HEK293T (cell line): ENCODE measurements around the gene GPR146.

ENCODE experiments used
- CTCF ChIA-PET: fragments of 350-600 bp; formaldehyde crosslinking; extraction: SDS; loops from one replicate; lab custom pipeline; 2021; ENCODE audit warnings: antibody characterized with exemption, inconsistent platforms; lab: Yijun Ruan, JAX
- POLR2A ChIA-PET: fragments of 350-600 bp; formaldehyde crosslinking; extraction: SDS; loops from one replicate; lab custom pipeline; 2020; ENCODE audit warnings: antibody characterized with exemption, inconsistent platforms; lab: Yijun Ruan, JAX
- DNase-seq: peaks from one replicate; pipeline ENCODE4 v3.0.0; 2012; ENCODE audit warnings: mixed read lengths; ENCODE audit errors: extremely low spot score
- ARNT ChIP-seq: fragments of 450-650 bp; IDR thresholded peaks from 2 replicates; pipeline ENCODE4 v1.6.1; 2017; ENCODE audit warnings: mild to moderate bottlenecking
- BHLHE40 ChIP-seq: fragments of 450-650 bp; IDR thresholded peaks from 2 replicates; pipeline ENCODE4 v1.6.1; 2016; ENCODE audit warnings: mild to moderate bottlenecking, moderate library complexity, borderline replicate concordance
- CTBP1 ChIP-seq: fragments of 450-650 bp; IDR thresholded peaks from 2 replicates; pipeline ENCODE4 v1.6.1; 2016; ENCODE audit warnings: borderline replicate concordance
- ELF4 ChIP-seq: fragments of 450-650 bp; IDR thresholded peaks from 2 replicates; pipeline ENCODE4 v1.6.1; 2017; ENCODE audit warnings: antibody characterized with exemption
- FOXA1 ChIP-seq: fragments of 450-650 bp; IDR thresholded peaks from 2 replicates; pipeline ENCODE4 v1.6.1; 2016; ENCODE audit warnings: mild to moderate bottlenecking
- FOXK2 ChIP-seq: fragments of 450-650 bp; IDR thresholded peaks from 2 replicates; pipeline ENCODE4 v1.6.1; 2016; ENCODE audit warnings: mild to moderate bottlenecking
- FOXM1 ChIP-seq: fragments of 450-650 bp; IDR thresholded peaks from 2 replicates; pipeline ENCODE4 v1.6.1; 2017; ENCODE audit warnings: mild to moderate bottlenecking, borderline replicate concordance
- HDGF ChIP-seq: fragments of 450-650 bp; IDR thresholded peaks from 2 replicates; pipeline ENCODE4 v1.6.1; 2017; ENCODE audit warnings: antibody characterized with exemption, borderline replicate concordance
- L3MBTL2 ChIP-seq: fragments of 450-650 bp; conservative IDR thresholded peaks from 2 replicates; pipeline ENCODE4 v1.6.1; 2016; ENCODE audit warnings: mild to moderate bottlenecking
- LEF1 ChIP-seq: fragments of 450-650 bp; IDR thresholded peaks from 2 replicates; pipeline ENCODE4 v1.6.1; 2017; ENCODE audit warnings: mild to moderate bottlenecking, borderline replicate concordance
- NFRKB ChIP-seq: fragments of 450-650 bp; IDR thresholded peaks from 2 replicates; pipeline ENCODE4 v1.6.1; 2016; ENCODE audit warnings: mild to moderate bottlenecking, moderate library complexity
- SP1 ChIP-seq: fragments of 450-650 bp; IDR thresholded peaks from 2 replicates; pipeline ENCODE4 v1.6.1; 2017
- SUZ12 ChIP-seq: fragments of 450-650 bp; IDR thresholded peaks from 2 replicates; pipeline ENCODE4 v1.6.1; 2016; ENCODE audit warnings: mild to moderate bottlenecking
- TARDBP ChIP-seq: fragments of 450-650 bp; IDR thresholded peaks from 2 replicates; pipeline ENCODE4 v1.6.1; 2016
- ZNF384 ChIP-seq: fragments of 450-650 bp; IDR thresholded peaks from 2 replicates; pipeline ENCODE4 v1.6.1; 2016
- TF ChIP-seq, protein P1 (sequence below): fragments of 450-650 bp; IDR thresholded peaks from 2 replicates; pipeline ENCODE4 v1.6.1; 2016

Gene GPR146

GRCh38 chr7:1056785-1057410 lies 12.6 kb downstream of the GPR146 start:
- TF ChIP-seq CTBP1: no peak
- no peak for TF ChIP-seq SUZ12
- no peak for TF ChIP-seq NFRKB
- TF ChIP-seq FOXM1: no peak
- no peak for TF ChIP-seq ARNT
- TF ChIP-seq TARDBP: no peak
- TF ChIP-seq, protein P1, sequence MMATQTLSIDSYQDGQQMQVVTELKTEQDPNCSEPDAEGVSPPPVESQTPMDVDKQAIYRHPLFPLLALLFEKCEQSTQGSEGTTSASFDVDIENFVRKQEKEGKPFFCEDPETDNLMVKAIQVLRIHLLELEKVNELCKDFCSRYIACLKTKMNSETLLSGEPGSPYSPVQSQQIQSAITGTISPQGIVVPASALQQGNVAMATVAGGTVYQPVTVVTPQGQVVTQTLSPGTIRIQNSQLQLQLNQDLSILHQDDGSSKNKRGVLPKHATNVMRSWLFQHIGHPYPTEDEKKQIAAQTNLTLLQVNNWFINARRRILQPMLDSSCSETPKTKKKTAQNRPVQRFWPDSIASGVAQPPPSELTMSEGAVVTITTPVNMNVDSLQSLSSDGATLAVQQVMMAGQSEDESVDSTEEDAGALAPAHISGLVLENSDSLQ: no peak
- no peak for TF ChIP-seq FOXK2
- no peak for TF ChIP-seq ZNF384
- no peak for TF ChIP-seq LEF1
- TF ChIP-seq SP1: no peak
- TF ChIP-seq HDGF: no peak
- TF ChIP-seq L3MBTL2: no peak
- no peak for TF ChIP-seq FOXA1
- TF ChIP-seq ELF4: no peak
- TF ChIP-seq BHLHE40: no peak
- DNase-seq: no peak
- ChIA-PET POLR2A (no interaction called here), CTCF (interaction anchor here (1.0 kb wide), 1 partner anchor 9 kb away, joined by 3 read pairs; no protein-coding TSS in a partner anchor)

GRCh38 chr7:1057416-1058291 lies 13.3 kb downstream of the GPR146 start:
- TF ChIP-seq FOXA1: no peak
- POLR2A ChIA-PET: no interaction called here
- DNase-seq: no peak
- CTCF ChIA-PET: interaction anchor here (1.0 kb wide), 1 partner anchor 8 kb away, joined by 3 read pairs; no protein-coding TSS in a partner anchor

DNA sequence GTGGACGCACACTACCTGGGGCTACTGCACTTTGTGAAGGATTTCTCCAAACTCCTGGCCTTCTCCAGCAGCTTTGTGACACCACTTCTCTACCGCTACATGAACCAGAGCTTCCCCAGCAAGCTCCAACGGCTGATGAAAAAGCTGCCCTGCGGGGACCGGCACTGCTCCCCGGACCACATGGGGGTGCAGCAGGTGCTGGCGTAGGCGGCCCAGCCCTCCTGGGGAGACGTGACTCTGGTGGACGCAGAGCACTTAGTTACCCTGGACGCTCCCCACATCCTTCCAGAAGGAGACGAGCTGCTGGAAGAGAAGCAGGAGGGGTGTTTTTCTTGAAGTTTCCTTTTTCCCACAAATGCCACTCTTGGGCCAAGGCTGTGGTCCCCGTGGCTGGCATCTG lies 14.0 kb downstream of the GPR146 start:
- ChIA-PET POLR2A (interaction anchor here (1.0 to 1.2 kb wide), 2 partner anchors 14 to 83 kb away, joined by 3 to 5 read pairs; partner anchors contain the start of genes COX19 and GPR146), CTCF (interaction anchor here (0.9 kb wide), 1 partner anchor 65 kb away, joined by 3 read pairs; no protein-coding TSS in a partner anchor)
- TF ChIP-seq HDGF: no peak
- no peak for TF ChIP-seq FOXK2
- TF ChIP-seq NFRKB: no peak
- TF ChIP-seq BHLHE40: no peak
- no peak for TF ChIP-seq ELF4
- TF ChIP-seq FOXM1: no peak
- no peak for TF ChIP-seq FOXA1
- TF ChIP-seq LEF1: no peak
- no peak for TF ChIP-seq ZNF384
- TF ChIP-seq L3MBTL2: no peak
- TF ChIP-seq TARDBP: no peak
- no peak for TF ChIP-seq ARNT
- TF ChIP-seq SUZ12: no peak
- TF ChIP-seq CTBP1: no peak
- TF ChIP-seq, protein P1: no peak
- no peak for TF ChIP-seq SP1
- no peak for DNase-seq

- ChIA-PET CTCF (interaction anchor here (0.9 kb wide), 1 partner anchor 65 kb away, joined by 3 read pairs; no protein-coding TSS in a partner anchor), POLR2A (interaction anchor here (1.0 to 1.2 kb wide), 2 partner anchors 14 to 83 kb away, joined by 3 to 5 read pairs; partner anchors contain the start of genes COX19 and GPR146)
Measured at GRCh38 chr7:1058821-1059199, 14.5 kb downstream of the GPR146 start.

DNA sequence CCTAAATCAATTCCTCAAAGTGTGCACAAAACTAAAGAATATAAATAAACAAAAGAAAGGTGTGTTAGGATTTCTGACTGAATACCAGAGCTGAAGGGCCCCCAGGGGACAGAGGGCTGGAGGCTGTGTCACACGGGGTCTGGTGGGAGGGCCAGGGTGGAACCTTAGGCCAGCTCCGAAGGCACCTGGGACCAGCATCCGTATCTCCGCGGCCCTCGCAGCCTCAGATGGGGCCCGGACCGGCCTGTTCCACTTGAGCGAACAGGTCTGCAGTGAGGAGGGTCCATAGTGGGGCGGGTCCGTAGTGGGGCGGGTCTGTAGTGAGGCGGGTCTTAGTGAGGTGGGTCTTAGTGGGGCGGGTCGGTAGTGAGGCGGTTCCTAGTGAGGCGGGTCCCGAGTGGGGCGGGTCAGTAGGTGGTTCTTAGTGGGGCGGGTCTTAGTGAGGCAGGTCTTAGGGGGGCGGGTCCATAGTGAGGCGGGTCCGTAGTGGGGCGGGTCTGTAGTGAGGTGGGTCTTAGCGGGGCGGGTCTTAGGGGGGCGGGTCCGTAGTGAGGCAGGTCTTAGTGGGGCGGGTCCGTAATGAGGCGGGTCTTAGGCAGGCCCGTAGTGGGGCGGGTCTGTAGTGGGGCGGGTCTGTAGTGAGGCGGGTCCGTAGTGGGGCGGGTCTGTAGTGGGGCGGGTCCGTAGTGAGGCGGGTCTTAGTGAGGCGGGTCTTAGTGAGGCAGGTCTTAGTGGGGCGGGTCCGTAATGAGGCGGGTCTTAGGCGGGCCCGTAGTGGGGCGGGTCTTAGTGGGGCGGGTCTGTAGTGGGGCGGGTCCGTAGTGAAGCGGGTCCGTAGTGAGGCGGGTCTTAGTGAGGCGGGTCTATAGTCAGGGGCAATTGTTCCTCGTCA lies 15.1 kb downstream of the GPR146 start:
- peak; percentile 74 for DNase-seq
- ChIA-PET POLR2A (interaction anchor here (1.0 to 1.2 kb wide), 2 partner anchors 15 to 84 kb away, joined by 3 to 5 read pairs; partner anchors contain the start of genes COX19 and GPR146), CTCF (interaction anchor here (0.9 kb wide), 1 partner anchor 66 kb away, joined by 3 read pairs; no protein-coding TSS in a partner anchor)
- TF ChIP-seq FOXM1: no peak
- TF ChIP-seq TARDBP: no peak
- no peak for TF ChIP-seq SUZ12
- no peak for TF ChIP-seq CTBP1
- no peak for TF ChIP-seq L3MBTL2
- TF ChIP-seq LEF1: no peak
- no peak for TF ChIP-seq ARNT
- TF ChIP-seq FOXA1: no peak
- no peak for TF ChIP-seq NFRKB

More at GRCh38 chr7:1058821-1059199, 14.5 kb downstream of the GPR146 start:
- no peak for TF ChIP-seq HDGF
- no peak for TF ChIP-seq SUZ12
- no peak for TF ChIP-seq ZNF384
- no peak for TF ChIP-seq FOXA1
- TF ChIP-seq L3MBTL2: no peak
- TF ChIP-seq NFRKB: no peak
- TF ChIP-seq CTBP1: no peak
- no peak for TF ChIP-seq BHLHE40
- TF ChIP-seq TARDBP: no peak
- TF ChIP-seq ELF4: no peak
- no peak for DNase-seq
